Aorta (tissue), 5 donors: ENCODE measurements around the gene WDR70. TPM values are rescaled to one million over a fixed set of nuclear protein-coding genes. Genes with fewer than 3 reads are reported as not detected.

ENCODE experiments used
- ATAC-seq: fragments of 200-7000 bp; cut with Tn5 transposase; one replicate; pipeline ENCODE4 v1.9.1; 2022; ENCODE audit warnings: moderate library complexity; ENCODE audit not compliant: low FRiP score
- DNase-seq, 2 donors: peaks; one replicate each; pipeline ENCODE4 v3.0.0-alpha.2; 2020
- H3K27ac ChIP-seq, 2 donors: one replicate each; pipeline ENCODE4 v1.5.1; 2013; ENCODE audit warnings: low read length in 2 of 2, mild to moderate bottlenecking in 2 of 2, moderate library complexity in 2 of 2, control low read depth in 1 of 2, inconsistent platforms in 1 of 2, low read depth in 1 of 2
- H3K27me3 ChIP-seq, 2 donors: one replicate each; pipeline ENCODE4 v1.6.1; 2013; ENCODE audit warnings: control low read depth in 1 of 2, low read length in 1 of 2, mild to moderate bottlenecking in 1 of 2, moderate library complexity in 1 of 2; ENCODE audit not compliant: insufficient read depth in 2 of 2, control insufficient read depth in 1 of 2
- H3K36me3 ChIP-seq, 2 donors: one replicate each; pipeline ENCODE4 v1.6.1; 2013; ENCODE audit warnings: control low read depth in 1 of 2, low read length in 1 of 2, mild to moderate bottlenecking in 1 of 2; ENCODE audit not compliant: insufficient read depth in 2 of 2, control insufficient read depth in 1 of 2
- H3K4me1 ChIP-seq, 2 donors: one replicate each; pipeline ENCODE4 v1.6.1; 2013; ENCODE audit warnings: low read length in 2 of 2, control low read depth in 1 of 2, mild to moderate bottlenecking in 1 of 2, moderate library complexity in 1 of 2; ENCODE audit not compliant: insufficient read depth in 2 of 2, control insufficient read depth in 1 of 2
- H3K4me3 ChIP-seq, 2 donors: one replicate each; pipeline ENCODE4 v1.5.1; 2013; ENCODE audit warnings: low read length in 2 of 2, control low read depth in 1 of 2, mild to moderate bottlenecking in 1 of 2
- H3K9me3 ChIP-seq: one replicate; pipeline ENCODE4 v1.6.1; 2013; ENCODE audit warnings: mild to moderate bottlenecking, low read length; ENCODE audit not compliant: control insufficient read depth
- WGBS, 2 donors: extraction: QIAGEN DNeasy Blood & Tissue Kit; methylation state at CpG; one replicate each; pipeline ENCODE4 v1.1.7; 2013; 5-methylcytosine and 5-hydroxymethylcytosine counted together
- intact Hi-C, 2 donors: fragments of 100-400 bp; cut with DNase I; formaldehyde crosslinking; loops; one replicate each; pipeline versions ENCODE4 v1.14.2 to v1.15.0; 2022
- polyA plus RNA-seq, 2 donors: library from polyadenylated mRNA; stranded (reverse); fragments of 200-250 nt; gene quantifications; one replicate each; pipeline ENCODE4 v1.2.3, GENCODE V29; 2013
- total RNA-seq, 2 donors: library from RNA; stranded (reverse); fragmentation: NEBNext Ultra II Directional; extraction: Animal tissue kit (Norgen Biotek cat#: 25700); gene quantifications; one replicate each; pipeline ENCODE4 v1.2.1, GENCODE V29; 2021
- donor health status: healthy with polysubstance abuse.
- donor health status: Bipolar disorder and iron deficiency.
- donor health status: DM: no; HTN: no; CAD: no.
- donor health status: DM: no; HTN: no; CAD: no.
- donor health status: DM: yes; HTN: yes; CAD: no.

The WDR70 gene
- total and polyA plus RNA-seq, 4 donors, result 12.3 to 41.3 (median 22.1) TPM

DNA sequence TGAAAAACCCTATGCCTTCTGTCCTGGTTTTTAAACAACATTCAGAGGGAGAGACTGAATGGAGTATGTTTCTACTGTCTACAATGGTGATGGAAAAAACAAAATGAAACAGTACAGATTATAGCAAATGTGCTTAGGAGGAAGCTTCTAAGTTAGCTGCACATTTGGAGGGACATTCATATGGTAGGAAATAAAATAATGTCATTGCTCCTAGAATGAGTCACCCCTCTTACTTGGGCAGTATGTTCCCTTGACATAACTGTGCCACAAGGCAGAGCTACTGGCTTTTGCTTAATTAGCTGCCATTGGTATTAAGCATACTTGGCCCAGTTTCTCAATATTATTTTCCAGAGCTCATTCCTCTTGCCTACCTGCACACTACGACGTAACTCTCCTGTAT is 331.8 kb downstream of the WDR70 start:
- WGBS, 2 donors, result 93 to 96% methylated on average over 2 of the region's 2 CpGs
- no peaks in the 10 kb centered on the region for H3K4me1 ChIP-seq
- no peaks in the 10 kb centered on the region for H3K9me3 ChIP-seq
- DNase-seq, result no peak
- H3K27me3 ChIP-seq, result no peaks in the 10 kb centered on the region
- no peak for ATAC-seq
- no peak overlapping the region for H3K27ac ChIP-seq
- no peak overlapping the region for H3K4me3 ChIP-seq
- H3K36me3 ChIP-seq, result no peaks in the 10 kb centered on the region
- intact Hi-C loops, result no loop called here

DNA sequence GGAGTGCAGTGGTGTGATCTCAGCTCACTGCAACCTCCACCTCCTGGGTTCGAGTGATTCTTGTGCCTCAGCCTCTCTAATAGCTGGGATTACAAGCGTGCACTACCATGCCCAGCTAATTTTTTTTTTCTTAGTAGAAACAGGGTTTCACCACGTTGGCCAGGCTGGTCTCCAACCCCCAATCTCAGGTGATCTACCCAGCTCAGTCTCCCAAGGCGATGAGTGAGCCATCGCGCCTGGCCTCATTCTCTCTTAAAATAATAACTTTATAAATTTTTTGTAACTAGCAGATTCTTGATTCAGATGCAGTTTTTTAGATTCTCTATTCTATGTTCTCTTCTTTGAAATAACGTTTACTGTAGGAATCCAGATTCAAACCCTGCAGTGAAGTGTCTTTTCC is 333.6 kb downstream of the WDR70 start:
- no peaks in the 10 kb centered on the region for H3K27me3 ChIP-seq
- WGBS, 2 donors, result 81 to 83% methylated on average over 7 of the region's 7 CpGs
- DNase-seq (no peak), ATAC-seq (no peak)
- no peak overlapping the region for H3K27ac ChIP-seq
- no peaks in the 10 kb centered on the region for H3K9me3 ChIP-seq
- H3K4me3 ChIP-seq, result no peak overlapping the region
- no peaks in the 10 kb centered on the region for H3K4me1 ChIP-seq
- H3K36me3 ChIP-seq, result no peaks in the 10 kb centered on the region
- intact Hi-C loops, result no loop called here

DNA sequence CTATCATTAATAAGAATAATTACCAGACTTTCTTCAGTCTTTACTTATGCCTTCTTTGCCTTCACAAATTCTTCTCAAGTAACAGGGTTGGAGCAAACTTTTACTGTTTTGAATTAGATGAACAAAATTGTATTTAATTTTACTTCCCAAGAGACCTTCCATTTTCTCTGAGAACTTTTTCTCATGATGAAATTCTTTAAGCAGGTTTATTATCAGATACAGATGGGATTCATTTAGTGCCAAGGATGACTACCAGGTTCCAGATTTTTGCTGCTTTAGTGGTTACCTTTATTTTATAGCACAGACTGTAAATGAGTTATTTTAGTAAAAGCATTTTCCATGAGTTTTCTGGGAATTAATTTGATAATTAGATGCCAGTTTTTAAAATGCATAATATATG is 335.6 kb downstream of the WDR70 start:
- ATAC-seq, result no peak
- H3K4me3 ChIP-seq, result no peak overlapping the region
- H3K4me1 ChIP-seq, result no peaks in the 10 kb centered on the region
- H3K27me3 ChIP-seq, result no peaks in the 10 kb centered on the region
- H3K27ac ChIP-seq, result no peak overlapping the region
- no peaks in the 10 kb centered on the region for H3K36me3 ChIP-seq
- intact Hi-C loops, result no loop called here
- DNase-seq, result no peak
- H3K9me3 ChIP-seq, result no peaks in the 10 kb centered on the region

DNA sequence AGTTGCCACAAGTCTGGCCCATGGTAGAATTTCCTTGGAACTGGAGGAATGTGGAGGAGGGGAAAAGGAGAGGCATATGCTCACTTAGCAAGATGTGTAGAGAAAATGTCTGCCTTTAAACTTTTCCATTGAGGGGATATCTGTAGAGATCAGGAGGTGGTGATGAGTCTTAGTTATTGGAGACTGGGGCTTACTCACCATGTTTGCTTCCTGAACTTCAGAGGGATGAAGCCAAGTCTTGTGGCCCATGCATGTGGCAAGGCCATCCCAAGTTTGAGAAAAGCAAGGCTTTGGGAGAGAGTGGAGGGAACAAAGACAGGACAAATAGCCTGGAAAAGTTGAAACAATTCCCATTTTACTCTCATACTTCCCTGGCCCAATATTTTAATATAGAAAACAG is 336.2 kb downstream of the WDR70 start:
- Histone ChIP-seq H3K9me3 (no peaks in the 10 kb centered on the region), H3K27ac (no peak overlapping the region), H3K36me3 (no peaks in the 10 kb centered on the region), H3K4me1 (no peaks in the 10 kb centered on the region), H3K4me3 (no peak overlapping the region), H3K27me3 (no peaks in the 10 kb centered on the region)
- intact Hi-C loops, result no loop called here
- ATAC-seq, result no peak
- DNase-seq, result no peak

GRCh38 chr5:37715992-37716391 is 336.9 kb downstream of the WDR70 start:
- H3K27me3 ChIP-seq, result no peaks in the 10 kb centered on the region
- DNase-seq (no peak), ATAC-seq (no peak)
- no peak overlapping the region for H3K4me3 ChIP-seq
- no peaks in the 10 kb centered on the region for H3K9me3 ChIP-seq
- H3K27ac ChIP-seq, result no peak overlapping the region
- H3K4me1 ChIP-seq, result no peaks in the 10 kb centered on the region
- 95 to 99% methylated on average over 5 of the region's 5 CpGs for WGBS, 2 donors
- intact Hi-C loops, result no loop called here
- no peaks in the 10 kb centered on the region for H3K36me3 ChIP-seq

DNA sequence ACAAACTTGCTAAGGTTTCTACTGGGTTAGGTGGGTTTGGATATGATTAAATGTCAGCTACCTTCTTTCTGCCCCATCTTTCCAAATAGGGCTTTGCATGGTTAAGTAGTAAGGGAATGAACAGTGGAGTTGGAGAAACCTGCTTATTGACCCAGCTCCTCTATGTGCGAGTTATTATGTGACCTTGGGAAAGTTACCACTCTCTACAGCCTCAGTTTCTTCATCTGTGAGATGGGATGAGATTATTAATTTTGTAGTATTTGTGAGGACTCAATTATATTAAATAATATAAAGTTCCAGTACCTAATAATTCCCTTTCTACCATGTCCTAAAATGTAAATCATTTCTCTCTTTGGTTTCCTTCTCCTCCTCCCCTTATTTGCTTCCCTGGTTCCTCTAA is 337.3 kb downstream of the WDR70 start:
- Histone ChIP-seq H3K36me3 (no peaks in the 10 kb centered on the region), H3K9me3 (no peaks in the 10 kb centered on the region), H3K4me3 (no peak overlapping the region), H3K27me3 (no peaks in the 10 kb centered on the region), H3K27ac (no peak overlapping the region), H3K4me1 (no peaks in the 10 kb centered on the region)
- 100% methylated on average over 1 of the region's 1 CpG for WGBS, 2 donors
- DNase-seq (no peak), ATAC-seq (no peak)
- intact Hi-C loops, result no loop called here

GRCh38 chr5:37717276-37717612 is 338.1 kb downstream of the WDR70 start:
- DNase-seq (no peak), ATAC-seq (no peak)
- no peaks in the 10 kb centered on the region for H3K36me3 ChIP-seq
- no peaks in the 10 kb centered on the region for H3K4me1 ChIP-seq
- no peaks in the 10 kb centered on the region for H3K27me3 ChIP-seq
- 28 to 35% methylated on average over 2 of the region's 2 CpGs for WGBS, 2 donors
- intact Hi-C loops, result no loop called here
- no peak overlapping the region for H3K4me3 ChIP-seq
- no peaks in the 10 kb centered on the region for H3K9me3 ChIP-seq
- H3K27ac ChIP-seq, result peak overlapping the region in 1 of 2 donors; percentile 11

GRCh38 chr5:37717613-37718431 is 338.7 kb downstream of the WDR70 start:
- DNase-seq (no peak), ATAC-seq (peak; percentile 36)
- Histone ChIP-seq H3K27ac (peak overlapping the region in 1 of 2 donors; percentile 11), H3K4me3 (no peak overlapping the region), H3K27me3 (no peaks in the 10 kb centered on the region), H3K36me3 (no peaks in the 10 kb centered on the region), H3K9me3 (no peaks in the 10 kb centered on the region), H3K4me1 (peaks cover 0 to 2% of the 10 kb centered on the region in 2 donors)
- intact Hi-C loops, result no loop called here
- 20 to 23% methylated on average over 8 of the region's 8 CpGs for WGBS, 2 donors

GRCh38 chr5:37720550-37720952 is 341.4 kb downstream of the WDR70 start:
- ATAC-seq (no peak), DNase-seq (no peak)
- H3K27me3 ChIP-seq, result no peaks in the 10 kb centered on the region
- H3K4me1 ChIP-seq, result peaks cover 0 to 2% of the 10 kb centered on the region in 2 donors
- no peak overlapping the region for H3K4me3 ChIP-seq
- no peak overlapping the region for H3K27ac ChIP-seq
- 96 to 99% methylated on average over 2 of the region's 2 CpGs for WGBS, 2 donors
- no peaks in the 10 kb centered on the region for H3K9me3 ChIP-seq
- H3K36me3 ChIP-seq, result peaks cover 0 to 4% of the 10 kb centered on the region in 2 donors
- intact Hi-C loops, result no loop called here
